Testis (tissue), 2 donors: ENCODE results near the gene STAT5B.

Experiments used
- CTCF ChIP-seq, 3 experiments: fragments of 450-650 bp in 2 of 3; fragments of 200-600 bp in 1 of 3; sonication (generic) in 1 of 3; IDR thresholded peaks; one replicate each; pipeline ENCODE4 v1.5.1; 2016 to 2019; ENCODE audit warnings: antibody characterized with exemption in 3 of 3, mild to moderate bottlenecking in 2 of 3, moderate library complexity in 1 of 3
- POLR2A ChIP-seq: fragments of 450-650 bp; IDR thresholded peaks from one replicate; pipeline ENCODE4 v1.6.1; 2017; ENCODE audit warnings: antibody characterized with exemption, mild to moderate bottlenecking, moderate library complexity

GRCh38 chr17:42190491-42191274 is 85.5 kb downstream of the STAT5B start:
- no peak for TF ChIP-seq CTCF (IDR thresholded peaks at IDR 0.05)
- TF ChIP-seq POLR2A = no peak
